Measurements from ENCODE around the gene SPNS2. TPM values are rescaled to one million over a fixed set of nuclear protein-coding genes. Genes with fewer than 3 reads are reported as not detected.

Gene SPNS2
- polyA plus RNA-seq, 1 donor from 2014 or later = 39.7 TPM

DNA sequence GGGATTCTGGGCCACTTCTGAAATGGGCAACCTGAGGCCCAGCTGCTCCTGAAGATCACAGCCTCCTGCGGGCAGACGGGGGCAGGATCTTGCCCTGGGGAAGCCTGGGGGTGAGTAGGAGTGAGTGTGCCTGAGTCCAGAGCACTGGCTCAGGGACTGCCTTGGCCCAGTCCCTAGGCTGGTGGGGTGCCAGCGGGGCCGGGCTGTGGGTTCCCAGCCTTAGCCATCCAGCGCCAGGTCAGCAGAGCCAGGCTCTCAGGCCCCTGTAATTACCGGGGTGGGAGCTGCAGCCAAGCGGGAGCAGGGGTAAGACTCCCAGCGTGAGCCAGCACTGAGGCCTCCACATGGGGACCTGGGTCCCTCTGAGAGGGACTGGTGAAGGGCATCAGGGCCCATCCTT, 8.2 kb downstream of the SPNS2 start:
- Histone ChIP-seq H3F3A (ENCODE audit: insufficient read depth, low read length, poor library complexity, severe bottlenecking) (no peaks in the 10 kb centered on the region), H3K27me3 (ENCODE audit: insufficient read depth, low read depth, low read length) (no peaks in the 10 kb centered on the region), H3K9me2 (ENCODE audit: insufficient read depth, low read length) (no peaks in the 10 kb centered on the region), H3K4me2 (ENCODE audit: low read length) (no peak overlapping the region), H3K9ac (ENCODE audit: low read length) (no peak overlapping the region), H2AFZ (ENCODE audit: low read depth, low read length) (no peak overlapping the region), H4K20me1 (ENCODE audit: insufficient read depth) (no peaks in the 10 kb centered on the region), H3K79me2 (replicated peaks; ENCODE audit: insufficient read depth, low read length) (no peaks in the 10 kb centered on the region), H3K4me3 (ENCODE audit: low read length) (no peak overlapping the region), H3K36me3 (ENCODE audit: insufficient read depth, low read length) (no peaks in the 10 kb centered on the region), H3K9me3 (ENCODE audit: low read length) (no peaks in the 10 kb centered on the region), H3K27ac (ENCODE audit: low read length) (no peak overlapping the region)
- TF ChIP-seq POLR2AphosphoS5 (IDR thresholded peaks at IDR 0.05) = no peak
- TF ChIP-seq SMC3 (conservative IDR thresholded peaks at IDR 0.05; ENCODE audit: poor library complexity) = no peak
- TF ChIP-seq TAF1 (IDR thresholded peaks at IDR 0.05; ENCODE audit: low read depth) = no peak
- no peak for TF ChIP-seq EZH2 (IDR thresholded peaks at IDR 0.05; ENCODE audit: borderline replicate concordance, insufficient read depth, low read length, poor library complexity, severe bottlenecking)
- TF ChIP-seq MXI1 (conservative IDR thresholded peaks at IDR 0.05; ENCODE audit: poor library complexity, severe bottlenecking) = no peak
- TF ChIP-seq EP300 (conservative IDR thresholded peaks at IDR 0.05; ENCODE audit: poor library complexity, severe bottlenecking) = no peak
- TF ChIP-seq, protein P1, sequence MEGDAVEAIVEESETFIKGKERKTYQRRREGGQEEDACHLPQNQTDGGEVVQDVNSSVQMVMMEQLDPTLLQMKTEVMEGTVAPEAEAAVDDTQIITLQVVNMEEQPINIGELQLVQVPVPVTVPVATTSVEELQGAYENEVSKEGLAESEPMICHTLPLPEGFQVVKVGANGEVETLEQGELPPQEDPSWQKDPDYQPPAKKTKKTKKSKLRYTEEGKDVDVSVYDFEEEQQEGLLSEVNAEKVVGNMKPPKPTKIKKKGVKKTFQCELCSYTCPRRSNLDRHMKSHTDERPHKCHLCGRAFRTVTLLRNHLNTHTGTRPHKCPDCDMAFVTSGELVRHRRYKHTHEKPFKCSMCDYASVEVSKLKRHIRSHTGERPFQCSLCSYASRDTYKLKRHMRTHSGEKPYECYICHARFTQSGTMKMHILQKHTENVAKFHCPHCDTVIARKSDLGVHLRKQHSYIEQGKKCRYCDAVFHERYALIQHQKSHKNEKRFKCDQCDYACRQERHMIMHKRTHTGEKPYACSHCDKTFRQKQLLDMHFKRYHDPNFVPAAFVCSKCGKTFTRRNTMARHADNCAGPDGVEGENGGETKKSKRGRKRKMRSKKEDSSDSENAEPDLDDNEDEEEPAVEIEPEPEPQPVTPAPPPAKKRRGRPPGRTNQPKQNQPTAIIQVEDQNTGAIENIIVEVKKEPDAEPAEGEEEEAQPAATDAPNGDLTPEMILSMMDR (IDR thresholded peaks at IDR 0.05; ENCODE audit: poor library complexity, severe bottlenecking) = no peak
- TF ChIP-seq, protein P2, sequence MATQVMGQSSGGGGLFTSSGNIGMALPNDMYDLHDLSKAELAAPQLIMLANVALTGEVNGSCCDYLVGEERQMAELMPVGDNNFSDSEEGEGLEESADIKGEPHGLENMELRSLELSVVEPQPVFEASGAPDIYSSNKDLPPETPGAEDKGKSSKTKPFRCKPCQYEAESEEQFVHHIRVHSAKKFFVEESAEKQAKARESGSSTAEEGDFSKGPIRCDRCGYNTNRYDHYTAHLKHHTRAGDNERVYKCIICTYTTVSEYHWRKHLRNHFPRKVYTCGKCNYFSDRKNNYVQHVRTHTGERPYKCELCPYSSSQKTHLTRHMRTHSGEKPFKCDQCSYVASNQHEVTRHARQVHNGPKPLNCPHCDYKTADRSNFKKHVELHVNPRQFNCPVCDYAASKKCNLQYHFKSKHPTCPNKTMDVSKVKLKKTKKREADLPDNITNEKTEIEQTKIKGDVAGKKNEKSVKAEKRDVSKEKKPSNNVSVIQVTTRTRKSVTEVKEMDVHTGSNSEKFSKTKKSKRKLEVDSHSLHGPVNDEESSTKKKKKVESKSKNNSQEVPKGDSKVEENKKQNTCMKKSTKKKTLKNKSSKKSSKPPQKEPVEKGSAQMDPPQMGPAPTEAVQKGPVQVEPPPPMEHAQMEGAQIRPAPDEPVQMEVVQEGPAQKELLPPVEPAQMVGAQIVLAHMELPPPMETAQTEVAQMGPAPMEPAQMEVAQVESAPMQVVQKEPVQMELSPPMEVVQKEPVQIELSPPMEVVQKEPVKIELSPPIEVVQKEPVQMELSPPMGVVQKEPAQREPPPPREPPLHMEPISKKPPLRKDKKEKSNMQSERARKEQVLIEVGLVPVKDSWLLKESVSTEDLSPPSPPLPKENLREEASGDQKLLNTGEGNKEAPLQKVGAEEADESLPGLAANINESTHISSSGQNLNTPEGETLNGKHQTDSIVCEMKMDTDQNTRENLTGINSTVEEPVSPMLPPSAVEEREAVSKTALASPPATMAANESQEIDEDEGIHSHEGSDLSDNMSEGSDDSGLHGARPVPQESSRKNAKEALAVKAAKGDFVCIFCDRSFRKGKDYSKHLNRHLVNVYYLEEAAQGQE (IDR thresholded peaks at IDR 0.05; ENCODE audit: borderline replicate concordance) = no peak
- TF ChIP-seq RAD21 (conservative IDR thresholded peaks at IDR 0.05) = no peak

DNA sequence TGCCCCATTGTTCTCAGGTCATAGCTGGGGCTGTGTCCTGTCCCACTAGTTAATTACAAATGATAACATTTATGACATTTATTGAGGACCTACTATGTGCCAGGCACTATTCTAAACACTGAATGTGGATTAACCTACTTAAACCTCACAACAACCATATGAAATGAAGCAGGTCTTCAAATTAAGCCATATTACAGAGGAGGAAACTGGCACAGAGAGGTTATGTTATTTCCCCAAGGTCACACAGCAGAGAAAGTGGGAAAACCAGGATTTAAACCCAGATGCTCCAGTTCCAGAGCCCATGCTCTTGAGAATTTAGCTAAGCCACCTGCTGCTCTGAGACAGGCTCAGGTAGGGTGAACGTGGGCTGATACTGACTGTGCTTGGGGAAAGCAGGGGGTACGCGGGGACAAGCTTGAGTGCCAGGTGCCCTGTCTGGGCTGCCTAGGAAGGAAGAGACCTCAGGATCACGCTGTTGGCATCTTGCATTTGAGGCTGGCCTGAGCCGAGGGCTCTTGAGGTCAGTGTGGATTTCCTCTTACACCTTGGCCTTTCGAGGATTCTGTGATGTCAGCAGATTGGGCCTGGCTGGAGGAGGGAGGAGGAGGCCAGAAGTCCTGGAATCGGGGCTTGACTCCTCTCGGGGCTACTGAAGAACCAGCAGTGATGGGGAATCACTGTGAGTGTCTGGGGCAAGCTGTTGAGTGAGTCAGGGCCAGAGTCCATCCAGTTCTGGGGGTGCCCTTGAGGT, 8.9 kb downstream of the SPNS2 start:
- TF ChIP-seq TAF1 (IDR thresholded peaks at IDR 0.05; ENCODE audit: low read depth) = no peak
- TF ChIP-seq EZH2 (IDR thresholded peaks at IDR 0.05; ENCODE audit: borderline replicate concordance, insufficient read depth, low read length, poor library complexity, severe bottlenecking) = no peak
- no peak overlapping the region for H3K27ac ChIP-seq (ENCODE audit: low read length)
- H3K9me2 ChIP-seq (ENCODE audit: insufficient read depth, low read length) = no peaks in the 10 kb centered on the region
- H3K4me2 ChIP-seq (ENCODE audit: low read length) = no peak overlapping the region
- no peak overlapping the region for H2AFZ ChIP-seq (ENCODE audit: low read depth, low read length)
- no peaks in the 10 kb centered on the region for H3K9me3 ChIP-seq (ENCODE audit: low read length)
- H4K20me1 ChIP-seq (ENCODE audit: insufficient read depth) = no peaks in the 10 kb centered on the region
- no peak overlapping the region for H3K9ac ChIP-seq (ENCODE audit: low read length)
- H3K36me3 ChIP-seq (ENCODE audit: insufficient read depth, low read length) = no peaks in the 10 kb centered on the region
- no peaks in the 10 kb centered on the region for H3K79me2 ChIP-seq (replicated peaks; ENCODE audit: insufficient read depth, low read length)
- H3K4me3 ChIP-seq (ENCODE audit: low read length) = no peak overlapping the region
- H3K27me3 ChIP-seq (ENCODE audit: insufficient read depth, low read depth, low read length) = no peaks in the 10 kb centered on the region
- H3F3A ChIP-seq (ENCODE audit: insufficient read depth, low read length, poor library complexity, severe bottlenecking) = no peaks in the 10 kb centered on the region
